ENCODE data around the gene TM9SF1. TPM values are rescaled to one million over a fixed set of nuclear protein-coding genes. Genes with fewer than 3 reads are reported as not detected.
A peak's percentile ranks its signal among the peaks of the same experiment; 100 is the strongest.

TM9SF1 gene
- total and polyA plus RNA-seq, 9 of the 15 experiments (the other 6 are each of a cell fraction or from before 2014, with no cell fraction given), result 5.3 to 20.3 (median 11.8) TPM

DNA sequence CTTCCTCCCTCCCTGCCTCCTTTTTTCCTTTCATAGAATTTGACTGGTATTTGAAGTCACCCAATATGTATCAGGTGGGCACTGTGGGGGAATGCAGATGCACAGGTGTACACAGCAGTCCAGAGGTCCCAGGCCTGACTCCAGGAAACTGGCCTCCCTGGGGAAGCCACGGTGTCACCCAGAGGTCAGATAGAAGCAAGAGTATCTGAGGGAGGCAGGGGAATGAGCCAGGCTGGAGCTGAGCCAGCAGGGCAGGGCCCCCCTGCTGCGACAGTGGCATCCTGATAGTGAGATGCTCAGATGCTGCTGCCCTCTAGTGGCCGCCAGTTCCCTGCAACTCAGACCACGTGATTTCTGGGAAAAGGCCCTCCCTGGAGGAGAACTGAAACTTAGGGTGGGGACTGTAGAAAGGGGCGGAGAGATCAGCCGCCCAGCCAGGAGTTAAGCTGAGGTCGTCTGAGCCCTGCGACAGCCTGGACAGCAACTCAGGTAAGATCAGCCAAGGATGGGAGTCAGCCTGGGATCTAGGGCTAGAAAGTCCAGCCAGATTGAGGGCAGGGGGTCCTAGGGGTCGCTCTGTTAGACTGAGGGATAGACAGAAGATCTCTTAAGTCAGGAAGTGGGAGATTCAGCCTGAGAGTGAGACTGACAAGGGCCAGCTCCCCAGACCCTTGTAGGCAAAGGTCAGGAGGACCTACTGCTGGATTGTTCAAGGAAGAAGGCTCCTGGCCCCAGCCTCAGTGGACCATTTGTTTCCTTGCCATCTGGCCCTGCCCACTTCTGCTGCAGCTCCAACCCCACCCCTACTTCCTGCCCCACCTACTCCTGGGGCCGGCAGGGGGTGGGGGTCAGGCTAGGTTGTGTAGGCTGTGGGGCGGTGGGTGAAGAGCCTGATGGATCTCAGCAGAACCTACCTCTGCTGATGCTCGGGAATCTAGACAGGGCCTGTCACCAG lies 34.1 kb downstream of the TM9SF1 start, which contains the start of gene IRF9 (continued):
- TF ChIP-seq HIVEP1 (CRISPR knock-in tag; IDR thresholded peaks at IDR 0.05) (no peak), ZNF695 (CRISPR knock-in tag; IDR thresholded peaks at IDR 0.05) (no peak), ZNF589 (CRISPR knock-in tag; IDR thresholded peaks at IDR 0.05; ENCODE audit: low read depth) (no peak), ZFX (CRISPR knock-in tag; IDR thresholded peaks at IDR 0.05) (no peak), BRF1 (IDR thresholded peaks at IDR 0.05; ENCODE audit: borderline replicate concordance, extremely low read depth, insufficient read length) (no peak), STAG1 (CRISPR knock-in tag; IDR thresholded peaks at IDR 0.05; ENCODE audit: borderline replicate concordance) (no peak), LARP7 (IDR thresholded peaks at IDR 0.05) (no peak), MAZ (CRISPR knock-in tag; conservative IDR thresholded peaks at IDR 0.05 in 1 of 2, IDR thresholded peaks at IDR 0.05 in 1 of 2) (peak; percentile 73 to 76; a peak in 3 of 4 replicates), HLTF (IDR thresholded peaks at IDR 0.05) (no peak), ZC3H4 (CRISPR knock-in tag; IDR thresholded peaks at IDR 0.05; ENCODE audit: borderline replicate concordance) (no peak), KHSRP (IDR thresholded peaks at IDR 0.05) (no peak), SMARCA4 (IDR thresholded peaks at IDR 0.05) (0 out of 2 replicates have a peak, but pooled peaks have one; percentile 29), PHB (CRISPR knock-in tag; IDR thresholded peaks at IDR 0.05) (no peak), ZNF57 (CRISPR knock-in tag; IDR thresholded peaks at IDR 0.05) (no peak), MYNN (IDR thresholded peaks at IDR 0.05) (peak; percentile 90), MYNN (CRISPR knock-in tag; IDR thresholded peaks at IDR 0.05) (no peak), RBFOX2 (IDR thresholded peaks at IDR 0.05; ENCODE audit: low read depth, low read length) (no peak; the same call in none of the 2 replicates), CHD1 (IDR thresholded peaks at IDR 0.05; ENCODE audit: low read length) (no peak), ARID1B (IDR thresholded peaks at IDR 0.05) (peak; percentile 57)
- TF ChIP-seq, protein P1, sequence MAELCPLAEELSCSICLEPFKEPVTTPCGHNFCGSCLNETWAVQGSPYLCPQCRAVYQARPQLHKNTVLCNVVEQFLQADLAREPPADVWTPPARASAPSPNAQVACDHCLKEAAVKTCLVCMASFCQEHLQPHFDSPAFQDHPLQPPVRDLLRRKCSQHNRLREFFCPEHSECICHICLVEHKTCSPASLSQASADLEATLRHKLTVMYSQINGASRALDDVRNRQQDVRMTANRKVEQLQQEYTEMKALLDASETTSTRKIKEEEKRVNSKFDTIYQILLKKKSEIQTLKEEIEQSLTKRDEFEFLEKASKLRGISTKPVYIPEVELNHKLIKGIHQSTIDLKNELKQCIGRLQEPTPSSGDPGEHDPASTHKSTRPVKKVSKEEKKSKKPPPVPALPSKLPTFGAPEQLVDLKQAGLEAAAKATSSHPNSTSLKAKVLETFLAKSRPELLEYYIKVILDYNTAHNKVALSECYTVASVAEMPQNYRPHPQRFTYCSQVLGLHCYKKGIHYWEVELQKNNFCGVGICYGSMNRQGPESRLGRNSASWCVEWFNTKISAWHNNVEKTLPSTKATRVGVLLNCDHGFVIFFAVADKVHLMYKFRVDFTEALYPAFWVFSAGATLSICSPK (IDR thresholded peaks at IDR 0.05; ENCODE audit: borderline replicate concordance), result no peak
- TF ChIP-seq, protein P2, sequence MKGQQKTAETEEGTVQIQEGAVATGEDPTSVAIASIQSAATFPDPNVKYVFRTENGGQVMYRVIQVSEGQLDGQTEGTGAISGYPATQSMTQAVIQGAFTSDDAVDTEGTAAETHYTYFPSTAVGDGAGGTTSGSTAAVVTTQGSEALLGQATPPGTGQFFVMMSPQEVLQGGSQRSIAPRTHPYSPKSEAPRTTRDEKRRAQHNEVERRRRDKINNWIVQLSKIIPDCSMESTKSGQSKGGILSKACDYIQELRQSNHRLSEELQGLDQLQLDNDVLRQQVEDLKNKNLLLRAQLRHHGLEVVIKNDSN (CRISPR knock-in tag; IDR thresholded peaks at IDR 0.05), result peak; percentile 96
- TF ChIP-seq, protein P3, sequence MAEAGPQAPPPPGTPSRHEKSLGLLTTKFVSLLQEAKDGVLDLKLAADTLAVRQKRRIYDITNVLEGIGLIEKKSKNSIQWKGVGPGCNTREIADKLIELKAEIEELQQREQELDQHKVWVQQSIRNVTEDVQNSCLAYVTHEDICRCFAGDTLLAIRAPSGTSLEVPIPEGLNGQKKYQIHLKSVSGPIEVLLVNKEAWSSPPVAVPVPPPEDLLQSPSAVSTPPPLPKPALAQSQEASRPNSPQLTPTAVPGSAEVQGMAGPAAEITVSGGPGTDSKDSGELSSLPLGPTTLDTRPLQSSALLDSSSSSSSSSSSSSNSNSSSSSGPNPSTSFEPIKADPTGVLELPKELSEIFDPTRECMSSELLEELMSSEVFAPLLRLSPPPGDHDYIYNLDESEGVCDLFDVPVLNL (CRISPR knock-in tag; IDR thresholded peaks at IDR 0.05; ENCODE audit: low read depth), result no peak
- TF ChIP-seq, protein P4, sequence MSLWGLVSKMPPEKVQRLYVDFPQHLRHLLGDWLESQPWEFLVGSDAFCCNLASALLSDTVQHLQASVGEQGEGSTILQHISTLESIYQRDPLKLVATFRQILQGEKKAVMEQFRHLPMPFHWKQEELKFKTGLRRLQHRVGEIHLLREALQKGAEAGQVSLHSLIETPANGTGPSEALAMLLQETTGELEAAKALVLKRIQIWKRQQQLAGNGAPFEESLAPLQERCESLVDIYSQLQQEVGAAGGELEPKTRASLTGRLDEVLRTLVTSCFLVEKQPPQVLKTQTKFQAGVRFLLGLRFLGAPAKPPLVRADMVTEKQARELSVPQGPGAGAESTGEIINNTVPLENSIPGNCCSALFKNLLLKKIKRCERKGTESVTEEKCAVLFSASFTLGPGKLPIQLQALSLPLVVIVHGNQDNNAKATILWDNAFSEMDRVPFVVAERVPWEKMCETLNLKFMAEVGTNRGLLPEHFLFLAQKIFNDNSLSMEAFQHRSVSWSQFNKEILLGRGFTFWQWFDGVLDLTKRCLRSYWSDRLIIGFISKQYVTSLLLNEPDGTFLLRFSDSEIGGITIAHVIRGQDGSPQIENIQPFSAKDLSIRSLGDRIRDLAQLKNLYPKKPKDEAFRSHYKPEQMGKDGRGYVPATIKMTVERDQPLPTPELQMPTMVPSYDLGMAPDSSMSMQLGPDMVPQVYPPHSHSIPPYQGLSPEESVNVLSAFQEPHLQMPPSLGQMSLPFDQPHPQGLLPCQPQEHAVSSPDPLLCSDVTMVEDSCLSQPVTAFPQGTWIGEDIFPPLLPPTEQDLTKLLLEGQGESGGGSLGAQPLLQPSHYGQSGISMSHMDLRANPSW (CRISPR knock-in tag; IDR thresholded peaks at IDR 0.05), result no peak
